ENCODE measurements around the gene AMD1.
A peak's percentile ranks its signal among the peaks of the same experiment; 100 is the strongest.
"Not testable (repeated sequence)": the region's sequence is repeated elsewhere in the genome, so short reads cannot be mapped to it uniquely, and the experiment has no call there.

Gene AMD1

GRCh38 chr6:110873981-110874879 lies at the start of gene AMD1:
AMD1 (plus strand) TSS chr6:110874785; CDS start chr6:110875106, 321 bp downstream.
- DNase-seq (ENCODE audit: low spot score), result peak; percentile 98
- TF ChIP-seq, protein P1, sequence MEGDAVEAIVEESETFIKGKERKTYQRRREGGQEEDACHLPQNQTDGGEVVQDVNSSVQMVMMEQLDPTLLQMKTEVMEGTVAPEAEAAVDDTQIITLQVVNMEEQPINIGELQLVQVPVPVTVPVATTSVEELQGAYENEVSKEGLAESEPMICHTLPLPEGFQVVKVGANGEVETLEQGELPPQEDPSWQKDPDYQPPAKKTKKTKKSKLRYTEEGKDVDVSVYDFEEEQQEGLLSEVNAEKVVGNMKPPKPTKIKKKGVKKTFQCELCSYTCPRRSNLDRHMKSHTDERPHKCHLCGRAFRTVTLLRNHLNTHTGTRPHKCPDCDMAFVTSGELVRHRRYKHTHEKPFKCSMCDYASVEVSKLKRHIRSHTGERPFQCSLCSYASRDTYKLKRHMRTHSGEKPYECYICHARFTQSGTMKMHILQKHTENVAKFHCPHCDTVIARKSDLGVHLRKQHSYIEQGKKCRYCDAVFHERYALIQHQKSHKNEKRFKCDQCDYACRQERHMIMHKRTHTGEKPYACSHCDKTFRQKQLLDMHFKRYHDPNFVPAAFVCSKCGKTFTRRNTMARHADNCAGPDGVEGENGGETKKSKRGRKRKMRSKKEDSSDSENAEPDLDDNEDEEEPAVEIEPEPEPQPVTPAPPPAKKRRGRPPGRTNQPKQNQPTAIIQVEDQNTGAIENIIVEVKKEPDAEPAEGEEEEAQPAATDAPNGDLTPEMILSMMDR (IDR thresholded peaks at IDR 0.05), result no peak

GRCh38 chr6:110826236-110827129 lies 48.1 kb upstream of the AMD1 start:
- peak overlapping the region in 1 of 2 donors; percentile 66 for H3K27ac ChIP-seq
- DNase-seq (ENCODE audit: low spot score), result no peak
- TF ChIP-seq, protein P1 (IDR thresholded peaks at IDR 0.05), result no peak
- H3K4me3 ChIP-seq, result no peak overlapping the region

More at GRCh38 chr6:110873981-110874879, at the start of gene AMD1:
- Histone ChIP-seq H3K4me3 (peak within 1 kb of the TSS; percentile 87), H3K27ac (peak within 1 kb of the TSS; percentile 93 to 96)

DNA sequence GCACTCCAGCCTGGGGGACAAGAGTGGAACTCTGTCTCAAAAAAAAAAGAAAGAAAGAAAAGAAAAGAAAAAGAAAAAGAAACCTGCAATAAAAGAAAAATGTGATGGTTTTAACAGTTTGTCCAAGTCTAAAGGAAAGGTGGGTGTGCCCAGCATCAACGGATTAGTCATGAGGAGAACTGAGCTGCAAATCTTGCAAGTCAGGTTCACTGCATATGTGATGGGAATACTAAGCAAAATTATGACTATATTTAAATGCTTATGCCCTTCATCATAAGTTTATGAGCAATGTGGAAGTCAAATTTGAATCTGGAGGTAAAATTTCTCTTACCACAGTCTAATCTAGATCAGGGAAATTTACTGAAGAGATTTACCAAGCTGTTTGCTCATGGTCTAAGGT lies 46.2 kb upstream of the AMD1 start:
- no peak overlapping the region for H3K27ac ChIP-seq
- TF ChIP-seq, protein P1 (IDR thresholded peaks at IDR 0.05), result no peak
- H3K4me3 ChIP-seq, result no peak overlapping the region
- DNase-seq (ENCODE audit: low spot score), result no peak

DNA sequence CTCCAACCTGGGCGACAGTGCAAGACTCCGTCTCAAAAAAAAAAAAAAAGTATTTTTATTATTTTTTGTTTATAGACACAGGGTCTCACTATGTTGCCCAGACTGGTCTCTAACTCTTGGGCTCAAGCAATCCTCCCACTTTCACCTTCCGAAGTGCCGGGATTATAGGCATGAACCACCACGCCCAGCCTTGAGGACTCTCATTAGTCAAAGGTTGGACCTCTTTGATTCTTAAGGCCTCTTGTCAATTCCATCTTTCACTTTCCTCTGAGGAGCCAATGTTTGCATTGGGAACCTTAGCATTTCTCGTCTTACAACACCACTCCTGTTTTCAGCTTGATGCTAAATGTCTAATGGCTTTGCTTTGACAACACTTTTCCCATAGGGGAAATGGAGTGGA lies 43.2 kb upstream of the AMD1 start:
- DNase-seq (ENCODE audit: low spot score), result no peak
- Histone ChIP-seq H3K4me3 (no peak overlapping the region), H3K27ac (no peak overlapping the region)
- TF ChIP-seq, protein P1 (IDR thresholded peaks at IDR 0.05), result no peak

- TF ChIP-seq, protein P1 (IDR thresholded peaks at IDR 0.05), result no peak
- Histone ChIP-seq H3K27ac (no peak overlapping the region), H3K4me3 (no peak overlapping the region)
- no peak for DNase-seq (ENCODE audit: low spot score)
Observed at GRCh38 chr6:110833831-110834230, 40.8 kb upstream of the AMD1 start.

DNA sequence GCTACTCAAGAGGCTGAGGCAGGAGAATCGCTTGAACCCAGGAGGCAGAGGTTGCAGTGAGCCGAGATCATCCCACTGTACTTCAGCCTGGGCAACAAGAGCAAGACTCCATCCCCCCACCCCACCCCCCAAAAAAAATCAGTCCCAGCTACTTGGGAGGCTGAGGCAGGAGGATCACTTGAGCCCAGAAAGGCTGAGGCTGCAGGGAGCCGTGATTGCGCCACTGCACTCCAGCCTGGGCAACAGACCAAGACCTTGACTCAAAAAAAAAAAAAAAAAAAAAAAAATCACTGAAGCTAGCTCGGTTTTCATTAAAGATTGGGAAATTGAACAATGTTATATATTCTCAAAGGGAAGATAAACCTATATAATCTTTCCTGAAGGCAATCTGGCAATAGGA lies 38.8 kb upstream of the AMD1 start:
- not testable (repeated sequence) for H3K27ac ChIP-seq; H3K4me3 ChIP-seq; DNase-seq (ENCODE audit: low spot score)

GRCh38 chr6:110841266-110841665 lies 33.3 kb upstream of the AMD1 start:
- DNase-seq (ENCODE audit: low spot score), result no peak
- TF ChIP-seq, protein P1 (IDR thresholded peaks at IDR 0.05), result no peak
- H3K27ac ChIP-seq, result no peak overlapping the region
- H3K4me3 ChIP-seq, result no peak overlapping the region
